ENCODE data around the gene LHPP. TPM values are rescaled to one million over a fixed set of nuclear protein-coding genes. Genes with fewer than 3 reads are reported as not detected.

Gene LHPP
- total and polyA plus RNA-seq, 10 of the 15 experiments (the other 5 are each of a cell fraction or from before 2014, with no cell fraction given), result 0.79 to 9.8 (median 6.7) TPM

GRCh38 chr10:124422742-124423141, 38.9 kb upstream of the LHPP start:
- no peaks in the 10 kb centered on the region for H3K79me2 ChIP-seq (ENCODE audit: control insufficient read depth, insufficient read depth, low read length)
- no TSS peak for BruUV-seq (replicated peaks)
- in situ Hi-C loops (cut with MboI) (no loop called here), intact Hi-C loops (cut with micrococcal nuclease; ENCODE audit: unreplicated experiment) (no loop called here)
- POLR2A ChIA-PET, result no interaction called here
- FAIRE-seq (no peak), ATAC-seq (no peak), DNase-seq (ENCODE audit: low read depth, low spot score) (no peak)
- TF ChIP-seq EED (IDR thresholded peaks at IDR 0.05; ENCODE audit: low read depth), result no peak
- TF ChIP-seq ZBTB11 (CRISPR knock-in tag; IDR thresholded peaks at IDR 0.05), result no peak
- TF ChIP-seq SIN3A (IDR thresholded peaks at IDR 0.05; ENCODE audit: low read depth, low read length), result no peak
- TF ChIP-seq BMI1 (IDR thresholded peaks at IDR 0.05; ENCODE audit: borderline replicate concordance), result no peak
- TF ChIP-seq CREM (IDR thresholded peaks at IDR 0.05; ENCODE audit: low read depth), result no peak
- no peak for TF ChIP-seq STAT1 (conservative IDR thresholded peaks at IDR 0.05)
- no peak for TF ChIP-seq CBFB (IDR thresholded peaks at IDR 0.05; ENCODE audit: low read depth)
- TF ChIP-seq WRNIP1 (IDR thresholded peaks at IDR 0.05; ENCODE audit: borderline replicate concordance, low read depth, low read length), result no peak
- no peak for TF ChIP-seq RAD21 (IDR thresholded peaks at IDR 0.05; ENCODE audit: insufficient read depth, low read depth, low read length)
- H3K27ac ChIP-seq (ENCODE audit: control insufficient read depth, insufficient read depth), result no peak overlapping the region
- no peak overlapping the region for H3K4me3 ChIP-seq
- RAD21 ChIA-PET (ENCODE audit: unreplicated experiment), result no interaction called here
- CTCF ChIA-PET, result no interaction called here
- 41% methylated on average over 12 of the region's 12 CpGs for WGBS (ENCODE audit: insufficient coverage, insufficient replicate concordance, low lambda C conversion rate, missing lambda C conversion rate)
- SMC1A ChIA-PET (ENCODE audit: uncharacterized antibody, unreplicated experiment), result no interaction called here
- H3K36me3 ChIP-seq (ENCODE audit: control insufficient read depth in 2 of 2, insufficient read depth in 2 of 2, low read length in 1 of 2), result no peaks in the 10 kb centered on the region
- H2AFZ ChIP-seq (ENCODE audit: control insufficient read depth, low read depth, low read length), result no peak overlapping the region
- H3K27me3 ChIP-seq (replicated peaks in 1 of 2; ENCODE audit: control insufficient read depth in 2 of 2, insufficient read depth in 2 of 2, low read length in 1 of 2), result 0 out of 4 replicates have a peak, but pooled peaks cover 0 to 6% of the 10 kb centered on the region in 2 experiments
- no peak overlapping the region for H3K9ac ChIP-seq (ENCODE audit: control insufficient read depth, insufficient read depth, low read length)
- H3K9me3 ChIP-seq (replicated peaks; ENCODE audit: control insufficient read depth, insufficient read depth, low read length), result no peaks in the 10 kb centered on the region; the same call in 2 of the 3 replicates
- H3K4me1 ChIP-seq (ENCODE audit: control insufficient read depth, insufficient read depth, low read length), result no peaks in the 10 kb centered on the region
- no peaks in the 10 kb centered on the region for H4K20me1 ChIP-seq (ENCODE audit: control insufficient read depth, insufficient read depth)
- H3K4me2 ChIP-seq (ENCODE audit: control insufficient read depth, insufficient read depth), result no peak overlapping the region
